Ishikawa (cell line): ENCODE measurements around the gene JPH3.

Experiments
- CEBPB ChIP-seq: IDR thresholded peaks from 2 replicates; pipeline ENCODE4 v1.6.1; 2012
- EGR1 ChIP-seq: IDR thresholded peaks from 2 replicates; pipeline ENCODE4 v1.6.1; 2012
- FOXM1 ChIP-seq: IDR thresholded peaks from 2 replicates; pipeline ENCODE4 v1.6.1; 2012; ENCODE audit warnings: low read depth, borderline replicate concordance
- NFIC ChIP-seq: IDR thresholded peaks from 2 replicates; pipeline ENCODE4 v1.6.1; 2012
- TF ChIP-seq, protein P1 (sequence below): IDR thresholded peaks from 2 replicates; pipeline ENCODE4 v1.6.1; 2012

- TF ChIP-seq NFIC (no peak), CEBPB (no peak), FOXM1 (no peak), EGR1 (no peak)
- TF ChIP-seq, protein P1, sequence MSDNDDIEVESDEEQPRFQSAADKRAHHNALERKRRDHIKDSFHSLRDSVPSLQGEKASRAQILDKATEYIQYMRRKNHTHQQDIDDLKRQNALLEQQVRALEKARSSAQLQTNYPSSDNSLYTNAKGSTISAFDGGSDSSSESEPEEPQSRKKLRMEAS = no peak
Measured at GRCh38 chr16:87684711-87685404, 82.5 kb downstream of the JPH3 start.
